Measurements from ENCODE around the gene ANKRD11. TPM values are rescaled to one million over a fixed set of nuclear protein-coding genes. Genes with fewer than 3 reads are reported as not detected.
"Not testable (repeated sequence)": the region's sequence is repeated elsewhere in the genome, so short reads cannot be mapped to it uniquely, and the experiment has no call there.

ANKRD11 gene
- total RNA-seq, 1 donor from 2014 or later, result 58.1 TPM

- no peak for DNase-seq (ENCODE audit: low read depth, low spot score)
Observed at GRCh38 chr16:89386306-89387185, 103.8 kb downstream of the ANKRD11 start.

DNA sequence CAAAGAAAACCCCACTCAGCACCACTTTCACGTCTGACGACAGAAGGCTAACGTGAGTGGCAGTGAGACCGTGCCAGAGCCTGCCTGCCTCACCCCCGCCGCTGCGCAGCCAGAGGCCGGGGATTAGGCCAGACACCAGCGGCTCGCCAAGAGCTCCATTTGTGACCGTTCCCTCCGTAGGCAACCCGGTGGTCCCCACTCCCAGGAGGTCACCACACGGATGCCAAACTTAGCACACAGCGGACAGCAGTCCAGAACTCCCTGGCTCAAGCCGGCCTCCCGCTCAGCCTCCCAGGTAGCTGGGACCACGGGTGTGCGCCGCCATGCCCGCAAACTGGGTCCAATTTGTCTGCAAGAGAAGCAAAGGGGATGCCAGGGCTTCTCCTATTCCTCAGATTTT, 104.6 kb downstream of the ANKRD11 start:
- DNase-seq (ENCODE audit: low read depth, low spot score), result no peak

DNA sequence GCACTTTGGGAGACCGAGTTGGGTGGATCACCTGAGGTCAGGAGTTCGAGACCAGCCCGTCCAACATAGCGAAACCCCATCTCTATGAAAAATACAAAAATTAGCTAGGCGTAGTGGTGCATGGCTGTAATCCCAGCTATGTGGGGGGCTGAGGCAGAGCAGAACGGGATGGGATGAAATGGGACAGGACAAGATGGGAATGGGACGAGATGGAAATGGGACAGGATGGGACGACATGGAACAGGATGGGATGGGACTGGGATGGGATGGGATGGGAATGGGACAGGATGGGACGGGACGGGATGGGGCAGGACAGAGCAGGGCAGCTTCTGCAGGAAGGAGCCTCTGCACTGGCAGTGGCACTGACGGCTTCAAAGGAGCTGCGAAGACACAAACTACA, 106.1 kb downstream of the ANKRD11 start:
- no peak for DNase-seq (ENCODE audit: low read depth, low spot score)

DNA sequence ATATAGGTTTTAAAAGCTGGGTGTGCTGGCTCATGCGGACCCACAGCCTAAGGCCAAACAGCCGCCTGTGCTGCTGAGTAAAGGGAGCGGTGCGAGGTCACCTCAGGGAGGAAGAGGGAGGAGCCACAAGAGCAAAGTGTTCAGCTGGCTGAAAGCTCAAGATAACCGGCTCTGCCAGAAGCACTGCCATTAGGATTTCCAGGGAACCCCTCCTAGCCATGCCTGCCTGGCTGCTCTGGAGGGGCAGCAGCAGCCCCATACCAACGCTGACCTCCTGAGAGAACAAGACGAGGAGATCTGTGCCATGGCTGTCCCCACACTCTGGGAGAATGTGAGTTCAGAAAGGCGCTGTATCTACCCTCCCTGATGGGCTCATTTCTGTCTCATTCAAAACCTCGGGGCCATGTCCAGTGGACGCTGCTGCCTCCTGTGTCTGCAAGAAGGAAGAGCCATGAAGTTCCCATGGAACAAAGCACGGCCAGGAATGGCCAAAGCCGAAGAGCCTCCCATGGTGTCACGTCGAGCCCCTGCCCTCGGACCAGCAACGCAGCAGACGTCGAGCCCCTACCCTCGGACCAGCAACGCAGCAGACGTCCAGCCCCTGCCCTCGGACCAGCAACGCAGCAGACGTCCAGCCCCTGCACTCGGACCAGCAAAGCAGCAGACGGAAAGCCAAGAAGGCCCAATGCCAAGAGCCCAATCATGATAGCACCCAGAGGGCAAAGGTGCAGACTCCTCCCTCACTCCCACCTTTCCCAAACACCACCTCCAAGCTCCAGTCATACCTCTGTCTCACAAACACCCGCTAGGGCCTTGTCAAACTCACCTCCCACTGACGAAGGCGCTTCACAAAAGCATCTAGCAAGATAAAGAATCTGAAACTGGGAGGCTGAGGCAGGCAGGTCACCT, 107.0 kb downstream of the ANKRD11 start:
- DNase-seq (ENCODE audit: low read depth, low spot score), result no peak

DNA sequence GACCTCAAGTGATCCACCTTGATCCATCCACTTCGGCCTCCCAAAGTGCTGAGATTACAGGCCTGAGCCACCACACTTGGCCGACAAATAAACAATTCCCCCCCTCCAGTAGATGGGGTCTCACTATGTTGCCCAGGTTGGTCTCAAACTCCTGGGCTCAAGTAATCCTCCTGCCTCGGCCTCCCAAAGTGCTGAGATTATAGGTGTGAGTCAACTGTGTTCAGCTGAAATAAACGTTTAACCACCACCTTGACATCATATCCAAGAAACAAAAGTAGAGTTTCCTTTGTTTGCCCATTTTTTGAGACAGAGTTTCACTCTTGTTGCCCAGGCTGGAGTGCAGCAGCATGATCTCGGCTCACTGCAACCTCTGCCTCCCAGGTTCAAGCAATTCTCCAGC, 107.8 kb downstream of the ANKRD11 start:
- not testable (repeated sequence) for DNase-seq (ENCODE audit: low read depth, low spot score)

GRCh38 chr16:89381788-89382187, 108.6 kb downstream of the ANKRD11 start:
- no peak for DNase-seq (ENCODE audit: low read depth, low spot score)

GRCh38 chr16:89380681-89381080, 109.7 kb downstream of the ANKRD11 start:
- no peak for DNase-seq (ENCODE audit: low read depth, low spot score)

DNA sequence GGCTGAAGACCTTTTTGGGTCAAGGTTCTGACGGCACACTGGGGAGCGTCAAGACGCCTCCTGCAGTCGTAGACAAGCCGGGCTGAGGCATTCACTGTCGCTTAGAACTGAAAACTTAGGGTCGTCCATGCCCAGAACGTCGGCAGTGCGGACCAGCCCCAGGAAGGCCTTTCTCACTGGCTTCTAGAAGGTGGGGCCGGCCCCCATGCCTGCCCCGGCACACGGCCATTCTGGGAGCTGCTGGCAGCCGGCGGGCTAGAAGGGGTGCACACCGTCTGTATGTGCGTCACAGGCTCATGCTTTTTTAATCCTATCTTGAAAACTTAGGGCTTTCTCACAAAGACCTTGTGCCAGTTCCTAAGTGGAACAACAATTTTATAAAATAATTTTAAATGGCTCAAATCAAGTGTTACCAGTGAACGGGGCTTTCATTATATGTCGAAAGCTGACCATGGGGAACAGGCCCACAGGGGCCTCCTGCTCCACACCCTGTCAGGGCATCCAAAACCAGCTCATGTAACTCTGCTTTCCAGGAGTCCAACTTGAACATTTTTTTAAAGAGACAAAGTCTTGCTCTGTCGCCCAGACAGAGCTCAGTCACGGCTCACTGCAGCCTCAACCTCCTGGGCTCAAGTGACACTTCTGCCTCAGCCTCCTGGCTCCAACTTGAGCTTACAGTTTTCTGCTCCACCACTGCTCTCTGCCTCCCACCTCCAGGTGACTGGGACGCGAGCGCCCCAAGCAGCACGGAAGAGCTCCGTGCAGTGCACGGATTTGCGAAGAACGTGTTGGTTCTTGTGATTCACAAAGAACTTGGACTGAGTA, 111.2 kb downstream of the ANKRD11 start:
- no peak for DNase-seq (ENCODE audit: low read depth, low spot score)

GRCh38 chr16:89377453-89377848, 112.9 kb downstream of the ANKRD11 start:
- DNase-seq (ENCODE audit: low read depth, low spot score), result no peak

DNA sequence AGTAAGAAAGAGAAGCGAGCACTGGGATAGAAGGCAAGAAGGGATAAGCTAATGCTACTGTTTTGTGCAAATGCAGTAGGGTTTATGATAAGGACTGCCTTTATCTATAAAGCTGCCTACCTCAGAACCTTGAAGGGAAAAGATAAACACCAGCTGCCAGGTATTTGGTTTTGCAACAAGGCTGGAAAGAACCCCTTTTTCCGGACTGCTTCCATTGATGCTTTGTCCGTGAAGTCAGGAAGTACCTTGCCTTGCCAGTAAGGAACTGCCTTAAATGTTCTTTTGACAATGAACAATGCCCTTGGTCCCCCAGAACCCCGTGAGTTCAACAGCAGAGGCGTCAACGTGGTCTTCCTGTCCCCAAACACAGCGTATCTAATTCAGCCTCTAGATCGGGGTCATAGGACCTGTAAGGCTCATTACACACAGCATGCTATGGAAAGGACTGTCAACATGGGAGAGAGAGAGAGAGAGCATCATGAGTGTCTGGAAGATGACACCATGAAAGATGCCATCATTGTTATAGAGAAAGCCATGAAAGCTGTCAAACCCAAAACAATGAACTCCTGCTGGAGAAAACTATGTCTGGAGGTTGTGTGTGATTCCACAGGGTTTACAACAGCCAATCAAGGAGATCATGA, 113.4 kb downstream of the ANKRD11 start:
- DNase-seq (ENCODE audit: low read depth, low spot score), result no peak

DNA sequence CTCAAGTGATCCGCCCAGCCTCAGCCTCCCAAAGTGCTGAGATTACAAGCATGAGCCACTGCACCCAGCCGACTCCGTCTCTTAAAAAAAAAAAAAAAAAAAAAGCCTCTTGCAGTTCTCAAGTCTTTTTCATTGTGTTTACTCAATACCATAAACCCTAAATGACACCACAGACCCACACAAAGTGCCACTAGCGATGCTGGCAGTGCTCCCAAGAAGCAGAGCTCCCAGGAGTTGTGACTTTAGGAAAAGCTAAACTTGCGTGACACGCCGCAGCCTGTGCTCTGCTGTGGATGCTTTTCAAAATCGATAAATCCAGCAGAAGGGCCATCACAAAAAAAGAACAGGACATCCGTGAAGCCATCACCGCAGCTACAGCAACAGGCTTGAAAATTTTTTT, 114.7 kb downstream of the ANKRD11 start:
- DNase-seq (ENCODE audit: low read depth, low spot score), result no peak

- no peak for DNase-seq (ENCODE audit: low read depth, low spot score)
Observed at GRCh38 chr16:89375021-89375420, 115.3 kb downstream of the ANKRD11 start.

GRCh38 chr16:89374393-89374960, 115.9 kb downstream of the ANKRD11 start:
- DNase-seq (ENCODE audit: low read depth, low spot score), result no peak

GRCh38 chr16:89373355-89374110, 116.8 kb downstream of the ANKRD11 start:
- peak; percentile 72 for DNase-seq (ENCODE audit: low read depth, low spot score)

- no peak for DNase-seq (ENCODE audit: low read depth, low spot score)
Observed at GRCh38 chr16:89371968-89372634, 118.3 kb downstream of the ANKRD11 start.

DNA sequence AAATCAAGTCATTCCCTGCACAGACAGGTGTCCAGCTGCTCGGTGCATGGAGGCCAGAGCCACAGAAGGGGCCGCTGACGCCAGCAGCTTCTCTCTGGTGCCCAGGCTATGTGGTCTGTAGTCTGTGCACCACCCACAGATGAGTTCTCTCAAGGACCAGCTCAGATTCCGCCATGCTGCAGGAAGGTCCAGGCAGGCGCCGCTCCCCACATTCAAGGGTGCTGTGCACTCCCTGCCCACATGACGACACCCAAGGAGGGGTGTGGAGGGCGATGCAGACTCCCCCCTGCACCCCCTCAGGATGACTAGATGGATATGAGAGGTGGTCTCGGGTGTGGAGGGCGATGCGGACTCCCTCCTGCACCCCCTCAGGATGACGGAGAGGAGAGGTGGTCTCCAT, 119.0 kb downstream of the ANKRD11 start:
- no peak for DNase-seq (ENCODE audit: low read depth, low spot score)

DNA sequence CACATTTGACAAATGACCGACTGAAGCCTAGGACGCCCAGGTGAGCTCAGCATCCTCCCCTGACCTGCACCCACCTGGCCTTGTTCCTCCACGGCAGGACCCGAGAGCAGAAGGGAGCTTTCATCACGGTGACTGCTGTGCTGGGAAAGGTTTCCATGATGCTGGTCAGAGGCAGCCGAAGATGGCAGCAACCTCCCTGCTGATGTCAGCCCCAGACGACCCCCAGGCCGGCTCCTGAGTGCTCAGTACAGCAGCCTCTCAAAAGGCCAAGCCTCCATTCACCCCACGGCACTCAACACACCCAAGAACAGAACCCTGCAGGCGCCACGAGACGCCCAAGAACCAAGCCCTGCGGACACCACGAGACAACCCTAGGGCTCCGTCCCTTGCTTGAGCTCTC, 119.8 kb downstream of the ANKRD11 start:
- DNase-seq (ENCODE audit: low read depth, low spot score), result no peak

DNA sequence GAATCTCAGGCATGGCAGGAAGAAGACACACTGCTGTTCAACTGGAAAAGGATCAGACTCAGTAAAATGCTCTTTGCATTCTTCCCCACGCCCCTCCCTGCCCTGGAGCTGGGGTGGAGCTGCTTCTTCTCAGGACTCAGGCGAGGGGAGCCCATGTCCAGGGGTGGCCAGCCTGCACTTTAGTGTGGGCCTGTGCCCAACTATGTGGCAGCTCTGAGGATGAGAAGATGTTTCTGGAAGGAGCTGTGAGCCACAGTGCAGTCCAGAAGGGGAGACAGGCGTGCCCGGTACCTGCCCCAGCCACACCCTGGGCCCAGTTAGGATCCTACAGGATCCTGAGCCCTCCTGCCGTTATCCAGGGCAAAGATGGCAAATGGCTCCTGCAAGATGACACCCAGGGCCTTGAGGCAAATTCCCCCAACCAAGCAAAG, 120.3 kb downstream of the ANKRD11 start:
- no peak for DNase-seq (ENCODE audit: low read depth, low spot score)

DNA sequence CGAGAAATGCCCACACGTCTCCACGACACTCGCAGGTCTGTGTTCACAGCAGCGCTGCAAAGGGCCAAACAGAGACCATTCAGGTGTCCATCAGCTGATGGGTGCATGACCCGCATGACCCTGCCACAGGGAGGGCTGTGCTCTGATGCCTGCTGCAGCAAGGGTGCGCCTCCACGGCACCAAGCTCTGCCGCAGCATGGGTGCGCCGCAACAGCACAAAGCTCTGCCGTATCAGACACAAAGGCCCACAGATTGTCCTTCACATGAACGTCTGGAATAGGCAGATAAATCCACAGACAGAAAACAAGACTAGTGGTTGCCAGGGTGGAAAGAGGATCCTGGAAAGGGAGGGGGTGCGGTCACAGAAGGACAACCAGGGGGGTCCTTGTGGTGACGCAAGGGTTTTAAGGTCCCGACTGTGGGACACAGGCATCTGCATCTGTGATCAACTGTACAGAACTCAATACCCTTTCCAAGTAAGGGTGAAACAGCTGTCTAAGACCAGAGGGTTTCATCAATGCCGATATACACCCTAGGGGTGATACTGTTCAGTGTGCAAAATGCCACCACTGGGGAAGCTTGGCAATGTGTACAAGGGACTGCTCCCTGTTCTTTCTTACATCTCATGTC, 121.0 kb downstream of the ANKRD11 start:
- DNase-seq (ENCODE audit: low read depth, low spot score), result no peak
